Hepatocyte (in vitro differentiated cells): ENCODE data around the gene HSD17B3. TPM values are rescaled to one million over a fixed set of nuclear protein-coding genes. Genes with fewer than 3 reads are reported as not detected.

Experiments
- DNase-seq: peaks from one replicate; pipeline ENCODE4 v3.0.0-alpha.2; 2016; ENCODE audit warnings: low spot score
- H2AFZ ChIP-seq: fragments of 200-600 bp; sonication (generic); 2 replicates; pipeline ENCODE4 v1.6.0; 2016; ENCODE audit warnings: antibody characterized with exemption, mild to moderate bottlenecking
- H3K27ac ChIP-seq: fragments of 200-600 bp; sonication (generic); 2 replicates; pipeline ENCODE4 v1.5.1; 2016; ENCODE audit warnings: mild to moderate bottlenecking
- H3K27me3 ChIP-seq: fragments of 200-600 bp; sonication (generic); 2 replicates; pipeline ENCODE4 v1.6.1; 2016
- H3K36me3 ChIP-seq: fragments of 200-600 bp; sonication (generic); replicated peaks from 2 replicates; pipeline ENCODE4 v1.5.1; 2016; ENCODE audit warnings: low read depth; ENCODE audit not compliant: insufficient read depth
- H3K4me1 ChIP-seq: fragments of 200-600 bp; sonication (generic); 2 replicates; pipeline ENCODE4 v1.5.1; 2016; ENCODE audit warnings: mild to moderate bottlenecking, moderate library complexity; ENCODE audit not compliant: insufficient read depth
- H3K4me2 ChIP-seq: fragments of 200-600 bp; sonication (generic); 2 replicates; pipeline ENCODE4 v1.6.0; 2016
- H3K4me3 ChIP-seq: fragments of 200-600 bp; sonication (generic); 2 replicates; pipeline ENCODE4 v1.5.1; 2016; ENCODE audit warnings: mild to moderate bottlenecking
- H3K79me2 ChIP-seq: fragments of 200-600 bp; sonication (generic); 2 replicates; pipeline ENCODE4 v1.6.0; 2017; ENCODE audit warnings: mild to moderate bottlenecking
- H3K9me2 ChIP-seq: fragments of 200-600 bp; sonication (generic); replicated peaks from 2 replicates; pipeline ENCODE4 v1.6.0; 2017; ENCODE audit warnings: mild to moderate bottlenecking; ENCODE audit not compliant: insufficient read depth
- H3K9me3 ChIP-seq: fragments of 200-600 bp; sonication (generic); 2 replicates; pipeline ENCODE4 v1.5.1; 2016; ENCODE audit warnings: low read depth, mild to moderate bottlenecking
- H4K20me1 ChIP-seq: fragments of 200-600 bp; sonication (generic); 2 replicates; pipeline ENCODE4 v1.6.0; 2016; ENCODE audit warnings: mild to moderate bottlenecking; ENCODE audit not compliant: insufficient read depth, poor library complexity, severe bottlenecking
- CTCF ChIP-seq: fragments of 200-600 bp; sonication (generic); IDR thresholded peaks from 2 replicates; pipeline ENCODE4 v1.5.1; 2016; ENCODE audit warnings: antibody characterized with exemption, mild to moderate bottlenecking; ENCODE audit not compliant: poor library complexity
- EZH2 ChIP-seq: fragments of 200-600 bp; sonication (generic); IDR thresholded peaks from 2 replicates; pipeline ENCODE4 v1.6.1; 2016; ENCODE audit warnings: antibody characterized with exemption, mild to moderate bottlenecking, borderline replicate concordance
- EZH2phosphoT487 ChIP-seq: fragments of 200-600 bp; sonication (generic); IDR thresholded peaks from one replicate; pipeline ENCODE4 v1.6.1; 2018; ENCODE audit warnings: antibody characterized with exemption, mild to moderate bottlenecking, low read depth, moderate library complexity; ENCODE audit not compliant: unreplicated experiment, severe bottlenecking
- WGBS: methylation state at CpG from one replicate; pipeline ENCODE4 v1.1.6; 2016; ENCODE audit warnings: low lambda C conversion rate; ENCODE audit errors: missing lambda C conversion rate; 5-methylcytosine and 5-hydroxymethylcytosine counted together
- polyA plus RNA-seq: library from polyadenylated mRNA; unstranded; fragments of >200 nt; fragmentation: Nextera tagmentation; extraction: Ambion mirVana; gene quantifications from 2 replicates; pipeline ENCODE4 v1.2.1, GENCODE V29; 2016
- total RNA-seq: library from RNA; depleted of rRNA; stranded (reverse); fragments of >200 nt; gene quantifications from 2 replicates; pipeline ENCODE4 v1.2.3, GENCODE V29; 2014

HSD17B3 gene
- total and polyA plus RNA-seq, 2 experiments from 2014 or later: 0.67 to 0.74 TPM

GRCh38 chr9:96340707-96341106 is 38.7 kb upstream of the HSD17B3 start:
- TF ChIP-seq EZH2phosphoT487 (no peak), EZH2 (no peak), CTCF (no peak)
- Histone ChIP-seq H4K20me1 (no peaks in the 10 kb centered on the region), H3K4me2 (no peak overlapping the region), H3K27ac (peak overlapping the region; percentile 88), H3K79me2 (no peaks in the 10 kb centered on the region), H3K36me3 (no peaks in the 10 kb centered on the region), H3K4me1 (peaks cover 31% of the 10 kb centered on the region), H3K9me2 (no peaks in the 10 kb centered on the region), H3K4me3 (no peak overlapping the region), H3K9me3 (no peaks in the 10 kb centered on the region), H3K27me3 (no peaks in the 10 kb centered on the region), H2AFZ (no peak overlapping the region)
- no peak for DNase-seq
- WGBS: 81% methylated on average over 3 of the region's 3 CpGs

- no peak overlapping the region for H2AFZ ChIP-seq
- 93% methylated on average over 3 of the region's 3 CpGs for WGBS
Observed at GRCh38 chr9:96338299-96338698, 36.3 kb upstream of the HSD17B3 start.

GRCh38 chr9:96333958-96334357 is 32.0 kb upstream of the HSD17B3 start:
- Histone ChIP-seq H3K27ac (no peak overlapping the region), H3K79me2 (no peaks in the 10 kb centered on the region), H3K36me3 (no peaks in the 10 kb centered on the region), H4K20me1 (no peaks in the 10 kb centered on the region), H3K9me2 (no peaks in the 10 kb centered on the region), H3K4me1 (peaks cover 3% of the 10 kb centered on the region), H3K9me3 (no peaks in the 10 kb centered on the region), H3K27me3 (no peaks in the 10 kb centered on the region), H2AFZ (no peak overlapping the region), H3K4me3 (no peak overlapping the region), H3K4me2 (no peak overlapping the region)
- no peak for TF ChIP-seq EZH2phosphoT487
- DNase-seq: no peak
- WGBS: 94% methylated on average over 1 of the region's 1 CpG

More at GRCh38 chr9:96338299-96338698, 36.3 kb upstream of the HSD17B3 start:
- Histone ChIP-seq H3K9me2 (no peaks in the 10 kb centered on the region), H3K79me2 (no peaks in the 10 kb centered on the region), H3K36me3 (no peaks in the 10 kb centered on the region), H3K9me3 (no peaks in the 10 kb centered on the region), H3K4me1 (peaks cover 21% of the 10 kb centered on the region), H3K27ac (peak overlapping the region; percentile 72), H3K27me3 (no peaks in the 10 kb centered on the region), H3K4me3 (no peak overlapping the region), H3K4me2 (no peak overlapping the region), H4K20me1 (no peaks in the 10 kb centered on the region)
- no peak for TF ChIP-seq EZH2
- TF ChIP-seq EZH2phosphoT487: no peak
- no peak for TF ChIP-seq CTCF
- DNase-seq: no peak

- Histone ChIP-seq H3K79me2 (no peaks in the 10 kb centered on the region), H3K36me3 (no peaks in the 10 kb centered on the region), H4K20me1 (no peaks in the 10 kb centered on the region), H3K4me3 (no peak overlapping the region), H3K4me1 (no peaks in the 10 kb centered on the region), H2AFZ (no peak overlapping the region), H3K4me2 (no peak overlapping the region), H3K9me2 (no peaks in the 10 kb centered on the region), H3K27me3 (no peaks in the 10 kb centered on the region), H3K9me3 (no peaks in the 10 kb centered on the region), H3K27ac (no peak overlapping the region)
- 84% methylated on average over 9 of the region's 9 CpGs for WGBS
- TF ChIP-seq EZH2 (no peak), CTCF (no peak), EZH2phosphoT487 (no peak)
- DNase-seq: no peak
Observed at GRCh38 chr9:96331236-96331947, 29.4 kb upstream of the HSD17B3 start.
